ELF-1 (cell line): ENCODE data around the gene HAND1.

Source experiments
- DNase-seq: peaks from one replicate; pipeline ENCODE4 v3.0.0-alpha.2; 2016; ENCODE audit warnings: low read depth, low spot score

Gene HAND1

GRCh38 chr5:154479944-154480750 lies 2.1 kb upstream of the HAND1 start:
- peak; percentile 86 for DNase-seq

GRCh38 chr5:154479160-154479943 lies 1.3 kb upstream of the HAND1 start:
- no peak for DNase-seq

- peak; percentile 87 for DNase-seq
These were observed 729 bp upstream of the HAND1 start for GRCh38 chr5:154478752-154479159.

GRCh38 chr5:154477382-154478223 lies 424 bp downstream of the HAND1 start:
- DNase-seq: no peak

GRCh38 chr5:154476354-154477205 lies 1.4 kb downstream of the HAND1 start:
- peak; percentile 43 for DNase-seq

GRCh38 chr5:154475591-154476353 lies 2.3 kb downstream of the HAND1 start:
- DNase-seq: peak; percentile 62

- peak; percentile 48 for DNase-seq
These were observed 3.4 kb downstream of the HAND1 start for GRCh38 chr5:154474396-154475334.

- DNase-seq: peak; percentile 82
These were observed 4.3 kb downstream of the HAND1 start for GRCh38 chr5:154473581-154474283.

- peak; percentile 83 for DNase-seq
These were observed 5.0 kb downstream of the HAND1 start for GRCh38 chr5:154472871-154473580.

GRCh38 chr5:154470947-154471870 lies 6.8 kb downstream of the HAND1 start:
- peak; percentile 36 for DNase-seq

GRCh38 chr5:154470137-154470536 lies 7.9 kb downstream of the HAND1 start:
- no peak for DNase-seq

GRCh38 chr5:154467655-154468354 lies 10.2 kb downstream of the HAND1 start:
- DNase-seq: peak; percentile 90

- DNase-seq: no peak
These were observed 11.4 kb downstream of the HAND1 start for GRCh38 chr5:154466671-154467070.

GRCh38 chr5:154466147-154466546 lies 11.9 kb downstream of the HAND1 start:
- no peak for DNase-seq

GRCh38 chr5:154465169-154465568 lies 12.9 kb downstream of the HAND1 start:
- no peak for DNase-seq

GRCh38 chr5:154464438-154464837 lies 13.6 kb downstream of the HAND1 start:
- no peak for DNase-seq
